Astrocyte (in vitro differentiated cells and primary cell): ENCODE measurements around the gene MAEA. TPM values are rescaled to one million over a fixed set of nuclear protein-coding genes. Genes with fewer than 3 reads are reported as not detected.

Source experiments
- DNase-seq: peaks from one replicate; pipeline ENCODE4 v3.0.0-alpha.2; 2010; ENCODE audit warnings: low read depth
- FAIRE-seq: peaks from 2 replicates; lab custom pipeline; 2011; peaks lifted over from hg19 to GRCh38; lab: Jason Lieb, UNC
- H2AFZ ChIP-seq: 2 replicates; pipeline ENCODE4 v1.6.0; 2012; ENCODE audit warnings: low read depth, low read length, inconsistent platforms
- H3K27ac ChIP-seq: 2 replicates; pipeline ENCODE4 v1.5.1; 2011; ENCODE audit warnings: low read depth, low read length, inconsistent platforms
- H3K27me3 ChIP-seq: 2 replicates; pipeline ENCODE4 v1.6.0; 2011; ENCODE audit warnings: low read length, inconsistent platforms; ENCODE audit not compliant: insufficient read depth
- H3K36me3 ChIP-seq: 2 replicates; pipeline ENCODE4 v1.5.1; 2011; ENCODE audit warnings: low read length, inconsistent platforms; ENCODE audit not compliant: insufficient read depth
- H3K4me1 ChIP-seq: 2 replicates; pipeline ENCODE4 v1.5.1; 2011; ENCODE audit warnings: low read length, inconsistent platforms; ENCODE audit not compliant: insufficient read depth
- H3K4me2 ChIP-seq: 2 replicates; pipeline ENCODE4 v1.6.0; 2012; ENCODE audit warnings: low read length, inconsistent platforms
- H3K4me3 ChIP-seq: 2 replicates; pipeline ENCODE4 v1.5.1; 2011; ENCODE audit warnings: low read depth, mild to moderate bottlenecking, low read length, inconsistent platforms; ENCODE audit not compliant: insufficient read depth
- H3K79me2 ChIP-seq: 2 replicates; pipeline ENCODE4 v1.6.0; 2012; ENCODE audit warnings: mild to moderate bottlenecking, low read length, inconsistent platforms; ENCODE audit not compliant: insufficient read depth
- H3K9ac ChIP-seq: 2 replicates; pipeline ENCODE4 v1.6.0; 2012; ENCODE audit warnings: mild to moderate bottlenecking, low read length, inconsistent platforms
- H3K9me3 ChIP-seq: 2 replicates; pipeline ENCODE4 v1.5.1; 2012; ENCODE audit warnings: low read depth, mild to moderate bottlenecking, low read length, inconsistent platforms; ENCODE audit not compliant: insufficient read depth
- H4K20me1 ChIP-seq: 2 replicates; pipeline ENCODE4 v1.6.0; 2012; ENCODE audit warnings: low read length, inconsistent platforms; ENCODE audit not compliant: insufficient read depth
- H3K27ac Mint-ChIP-seq: one replicate; pipeline ENCODE4 v1.8.0; 2021; ENCODE audit warnings: mild to moderate bottlenecking, mixed read lengths; ENCODE audit not compliant: unreplicated experiment
- H3K27me3 Mint-ChIP-seq: one replicate; pipeline ENCODE4 v1.8.0; 2021; ENCODE audit warnings: low read depth, mixed read lengths; ENCODE audit not compliant: unreplicated experiment
- H3K36me3 Mint-ChIP-seq: one replicate; pipeline ENCODE4 v1.8.0; 2021; ENCODE audit warnings: low read depth, mixed read lengths; ENCODE audit not compliant: unreplicated experiment
- H3K4me1 Mint-ChIP-seq: one replicate; pipeline ENCODE4 v1.8.0; 2021; ENCODE audit warnings: low read depth, mixed read lengths; ENCODE audit not compliant: unreplicated experiment
- H3K4me3 Mint-ChIP-seq: one replicate; pipeline ENCODE4 v1.8.0; 2021; ENCODE audit warnings: mild to moderate bottlenecking, moderate library complexity, mixed read lengths; ENCODE audit not compliant: unreplicated experiment
- H3K9me3 Mint-ChIP-seq: one replicate; pipeline ENCODE4 v1.8.0; 2021; ENCODE audit warnings: mild to moderate bottlenecking, mixed read lengths; ENCODE audit not compliant: unreplicated experiment
- CTCF ChIP-seq: IDR thresholded peaks from 2 replicates; pipeline ENCODE4 v1.5.1; 2011; ENCODE audit warnings: low read depth, mild to moderate bottlenecking, inconsistent platforms, low read length, moderate library complexity; ENCODE audit not compliant: insufficient read depth
- EZH2 ChIP-seq: IDR thresholded peaks from 2 replicates; pipeline ENCODE4 v1.6.1; 2012; ENCODE audit warnings: mild to moderate bottlenecking, low read length, inconsistent platforms; ENCODE audit not compliant: insufficient read depth
- total RNA-seq: library from RNA; stranded (reverse); gene quantifications from 2 replicates; pipeline ENCODE4 v1.2.1, GENCODE V29; 2021

The MAEA gene
- total RNA-seq, 1 donor from 2014 or later, result 79.3 TPM

- Histone ChIP-seq H3K27me3 (no peaks in the 10 kb centered on the region), H4K20me1 (peaks cover 81% of the 10 kb centered on the region), H3K36me3 (peaks cover 4% of the 10 kb centered on the region), H2AFZ (no peak overlapping the region), H3K4me1 (peaks cover 2% of the 10 kb centered on the region), H3K4me3 (no peak overlapping the region), H3K4me2 (no peak overlapping the region), H3K27ac (no peak overlapping the region), H3K9ac (no peak overlapping the region), H3K9me3 (no peaks in the 10 kb centered on the region), H3K79me2 (peaks cover 81% of the 10 kb centered on the region)
- Mint-ChIP-seq H3K27ac (no peak overlapping the region), H3K4me1 (peaks cover 7% of the 10 kb centered on the region), H3K4me3 (no peak overlapping the region), H3K36me3 (peaks cover 13% of the 10 kb centered on the region), H3K27me3 (no peaks in the 10 kb centered on the region), H3K9me3 (no peaks in the 10 kb centered on the region)
- no peak for TF ChIP-seq EZH2
- TF ChIP-seq CTCF, result no peak
- FAIRE-seq (no peak), DNase-seq (no peak)
Measured at GRCh38 chr4:1240721-1241465, 48.8 kb upstream of the MAEA start.

- no peaks in the 10 kb centered on the region for H3K9me3 Mint-ChIP-seq
- H2AFZ ChIP-seq, result no peak overlapping the region
- DNase-seq (no peak), FAIRE-seq (no peak)
- H3K27me3 ChIP-seq, result no peaks in the 10 kb centered on the region
- H3K36me3 Mint-ChIP-seq, result peaks cover 13% of the 10 kb centered on the region
- H3K79me2 ChIP-seq, result peaks cover 84% of the 10 kb centered on the region
- peaks cover 12% of the 10 kb centered on the region for H3K4me1 Mint-ChIP-seq
- H3K27ac Mint-ChIP-seq, result no peak overlapping the region
- H3K9ac ChIP-seq, result no peak overlapping the region
- no peaks in the 10 kb centered on the region for H3K9me3 ChIP-seq
- no peak overlapping the region for H3K27ac ChIP-seq
- H3K4me2 ChIP-seq, result no peak overlapping the region
- H3K4me1 ChIP-seq, result peaks cover 8% of the 10 kb centered on the region
- no peak overlapping the region for H3K4me3 Mint-ChIP-seq
- peaks cover 4% of the 10 kb centered on the region for H3K36me3 ChIP-seq
- peaks cover 84% of the 10 kb centered on the region for H4K20me1 ChIP-seq
- H3K4me3 ChIP-seq, result no peak overlapping the region
- H3K27me3 Mint-ChIP-seq, result no peaks in the 10 kb centered on the region
- no peak for TF ChIP-seq CTCF
- TF ChIP-seq EZH2, result no peak
Measured at GRCh38 chr4:1241466-1241935, 48.2 kb upstream of the MAEA start.

GRCh38 chr4:1241936-1242505 is 47.7 kb upstream of the MAEA start:
- H3K27me3 ChIP-seq, result no peaks in the 10 kb centered on the region
- H3K9me3 ChIP-seq, result no peaks in the 10 kb centered on the region
- peaks cover 89% of the 10 kb centered on the region for H4K20me1 ChIP-seq
- H3K4me2 ChIP-seq, result no peak overlapping the region
- Mint-ChIP-seq H3K9me3 (no peaks in the 10 kb centered on the region), H3K27ac (no peak overlapping the region), H3K36me3 (peaks cover 13% of the 10 kb centered on the region), H3K27me3 (no peaks in the 10 kb centered on the region), H3K4me3 (no peak overlapping the region), H3K4me1 (peaks cover 17% of the 10 kb centered on the region)
- no peak overlapping the region for H2AFZ ChIP-seq
- H3K36me3 ChIP-seq, result peaks cover 4% of the 10 kb centered on the region
- no peak overlapping the region for H3K27ac ChIP-seq
- FAIRE-seq, result no peak
- peaks cover 13% of the 10 kb centered on the region for H3K4me1 ChIP-seq
- H3K4me3 ChIP-seq, result no peak overlapping the region
- no peak for TF ChIP-seq EZH2
- DNase-seq, result no peak
- peaks cover 89% of the 10 kb centered on the region for H3K79me2 ChIP-seq
- H3K9ac ChIP-seq, result no peak overlapping the region
